HepG2 (cell line): ENCODE results near the gene NRG2.

Source experiments
- CEBPB ChIP-seq: IDR thresholded peaks from 2 replicates; pipeline ENCODE4 v1.6.1; 2011; ENCODE audit warnings: low read depth, low read length, improper control_type of control experiment, borderline replicate concordance
- JUND ChIP-seq: sonication (generic); formaldehyde crosslinking; IDR thresholded peaks from 2 replicates; pipeline ENCODE4 v1.8.0; 2022; ENCODE audit warnings: mild to moderate bottlenecking, missing genetic modification reagents
- KMT2A ChIP-seq: sonication (generic); formaldehyde crosslinking; IDR thresholded peaks from 2 replicates; pipeline ENCODE4 v1.4.0; 2020; ENCODE audit warnings: missing genetic modification reagents
- MEIS1 ChIP-seq: sonication (generic); formaldehyde crosslinking; IDR thresholded peaks from 2 replicates; pipeline ENCODE4 v1.9.0; 2021; ENCODE audit warnings: mild to moderate bottlenecking, missing genetic modification reagents, moderate library complexity, borderline replicate concordance
- SUZ12 ChIP-seq: fragments of 150-350 bp; IDR thresholded peaks from 2 replicates; pipeline ENCODE4 v1.6.1; 2014; ENCODE audit warnings: low read depth, low read length
- ZNF263 ChIP-seq: sonication (generic); formaldehyde crosslinking; IDR thresholded peaks from 2 replicates; pipeline ENCODE4 v1.4.0; 2020; ENCODE audit warnings: missing genetic modification reagents
- ZNF3 ChIP-seq: IDR thresholded peaks from 2 replicates; pipeline ENCODE4 v1.7.0; 2017; ENCODE audit warnings: inconsistent platforms
- TF ChIP-seq, protein P1 (sequence below): sonication (generic); formaldehyde crosslinking; IDR thresholded peaks from 2 replicates; pipeline ENCODE4 v1.4.0; 2020; ENCODE audit warnings: missing genetic modification reagents
- TF ChIP-seq, protein P2 (sequence below): sonication (generic); formaldehyde crosslinking; IDR thresholded peaks from 2 replicates; pipeline ENCODE4 v1.5.0; 2020; ENCODE audit warnings: mild to moderate bottlenecking, missing genetic modification reagents, moderate library complexity

DNA sequence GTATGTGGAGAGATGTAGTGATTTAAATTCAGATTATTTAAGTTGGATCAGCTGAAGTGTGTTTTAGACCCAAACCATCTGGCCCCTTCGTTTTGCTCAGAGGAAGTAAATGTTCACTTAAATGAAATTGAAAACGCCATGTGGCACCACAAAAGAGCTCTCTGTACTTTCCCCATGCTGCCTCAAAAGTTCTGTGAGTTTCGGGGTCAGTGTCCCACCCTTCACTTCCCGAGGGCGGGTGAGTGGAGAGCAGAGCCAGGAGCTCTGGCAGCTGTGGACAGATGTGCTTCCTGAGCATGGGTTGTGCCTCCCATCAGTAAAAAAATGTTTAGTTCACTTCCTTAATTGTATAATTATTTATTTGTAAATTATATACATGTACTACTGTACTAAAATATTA, 199.1 kb downstream of the NRG2 start:
- no peak for TF ChIP-seq KMT2A
- TF ChIP-seq, protein P1, sequence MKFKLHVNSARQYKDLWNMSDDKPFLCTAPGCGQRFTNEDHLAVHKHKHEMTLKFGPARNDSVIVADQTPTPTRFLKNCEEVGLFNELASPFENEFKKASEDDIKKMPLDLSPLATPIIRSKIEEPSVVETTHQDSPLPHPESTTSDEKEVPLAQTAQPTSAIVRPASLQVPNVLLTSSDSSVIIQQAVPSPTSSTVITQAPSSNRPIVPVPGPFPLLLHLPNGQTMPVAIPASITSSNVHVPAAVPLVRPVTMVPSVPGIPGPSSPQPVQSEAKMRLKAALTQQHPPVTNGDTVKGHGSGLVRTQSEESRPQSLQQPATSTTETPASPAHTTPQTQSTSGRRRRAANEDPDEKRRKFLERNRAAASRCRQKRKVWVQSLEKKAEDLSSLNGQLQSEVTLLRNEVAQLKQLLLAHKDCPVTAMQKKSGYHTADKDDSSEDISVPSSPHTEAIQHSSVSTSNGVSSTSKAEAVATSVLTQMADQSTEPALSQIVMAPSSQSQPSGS (CRISPR knock-in tag) = no peak
- no peak for TF ChIP-seq SUZ12
- TF ChIP-seq, protein P2, sequence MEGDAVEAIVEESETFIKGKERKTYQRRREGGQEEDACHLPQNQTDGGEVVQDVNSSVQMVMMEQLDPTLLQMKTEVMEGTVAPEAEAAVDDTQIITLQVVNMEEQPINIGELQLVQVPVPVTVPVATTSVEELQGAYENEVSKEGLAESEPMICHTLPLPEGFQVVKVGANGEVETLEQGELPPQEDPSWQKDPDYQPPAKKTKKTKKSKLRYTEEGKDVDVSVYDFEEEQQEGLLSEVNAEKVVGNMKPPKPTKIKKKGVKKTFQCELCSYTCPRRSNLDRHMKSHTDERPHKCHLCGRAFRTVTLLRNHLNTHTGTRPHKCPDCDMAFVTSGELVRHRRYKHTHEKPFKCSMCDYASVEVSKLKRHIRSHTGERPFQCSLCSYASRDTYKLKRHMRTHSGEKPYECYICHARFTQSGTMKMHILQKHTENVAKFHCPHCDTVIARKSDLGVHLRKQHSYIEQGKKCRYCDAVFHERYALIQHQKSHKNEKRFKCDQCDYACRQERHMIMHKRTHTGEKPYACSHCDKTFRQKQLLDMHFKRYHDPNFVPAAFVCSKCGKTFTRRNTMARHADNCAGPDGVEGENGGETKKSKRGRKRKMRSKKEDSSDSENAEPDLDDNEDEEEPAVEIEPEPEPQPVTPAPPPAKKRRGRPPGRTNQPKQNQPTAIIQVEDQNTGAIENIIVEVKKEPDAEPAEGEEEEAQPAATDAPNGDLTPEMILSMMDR = no peak
- TF ChIP-seq ZNF263 = no peak
- TF ChIP-seq MEIS1 (CRISPR knock-in tag) = no peak
- TF ChIP-seq CEBPB = no peak
- no peak for TF ChIP-seq ZNF3 (CRISPR knock-in tag)
- TF ChIP-seq JUND (CRISPR knock-in tag) = no peak
